Raji (cell line): ENCODE data around the gene CLIP3.

Source experiments
- POLR2A ChIP-seq: IDR thresholded peaks from 2 replicates; pipeline ENCODE4 v1.6.1; 2011; ENCODE audit warnings: low read depth, low read length, control low read depth; ENCODE audit not compliant: insufficient read depth

Gene CLIP3, protein sequence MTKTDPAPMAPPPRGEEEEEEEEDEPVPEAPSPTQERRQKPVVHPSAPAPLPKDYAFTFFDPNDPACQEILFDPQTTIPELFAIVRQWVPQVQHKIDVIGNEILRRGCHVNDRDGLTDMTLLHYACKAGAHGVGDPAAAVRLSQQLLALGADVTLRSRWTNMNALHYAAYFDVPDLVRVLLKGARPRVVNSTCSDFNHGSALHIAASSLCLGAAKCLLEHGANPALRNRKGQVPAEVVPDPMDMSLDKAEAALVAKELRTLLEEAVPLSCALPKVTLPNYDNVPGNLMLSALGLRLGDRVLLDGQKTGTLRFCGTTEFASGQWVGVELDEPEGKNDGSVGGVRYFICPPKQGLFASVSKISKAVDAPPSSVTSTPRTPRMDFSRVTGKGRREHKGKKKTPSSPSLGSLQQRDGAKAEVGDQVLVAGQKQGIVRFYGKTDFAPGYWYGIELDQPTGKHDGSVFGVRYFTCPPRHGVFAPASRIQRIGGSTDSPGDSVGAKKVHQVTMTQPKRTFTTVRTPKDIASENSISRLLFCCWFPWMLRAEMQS

DNA sequence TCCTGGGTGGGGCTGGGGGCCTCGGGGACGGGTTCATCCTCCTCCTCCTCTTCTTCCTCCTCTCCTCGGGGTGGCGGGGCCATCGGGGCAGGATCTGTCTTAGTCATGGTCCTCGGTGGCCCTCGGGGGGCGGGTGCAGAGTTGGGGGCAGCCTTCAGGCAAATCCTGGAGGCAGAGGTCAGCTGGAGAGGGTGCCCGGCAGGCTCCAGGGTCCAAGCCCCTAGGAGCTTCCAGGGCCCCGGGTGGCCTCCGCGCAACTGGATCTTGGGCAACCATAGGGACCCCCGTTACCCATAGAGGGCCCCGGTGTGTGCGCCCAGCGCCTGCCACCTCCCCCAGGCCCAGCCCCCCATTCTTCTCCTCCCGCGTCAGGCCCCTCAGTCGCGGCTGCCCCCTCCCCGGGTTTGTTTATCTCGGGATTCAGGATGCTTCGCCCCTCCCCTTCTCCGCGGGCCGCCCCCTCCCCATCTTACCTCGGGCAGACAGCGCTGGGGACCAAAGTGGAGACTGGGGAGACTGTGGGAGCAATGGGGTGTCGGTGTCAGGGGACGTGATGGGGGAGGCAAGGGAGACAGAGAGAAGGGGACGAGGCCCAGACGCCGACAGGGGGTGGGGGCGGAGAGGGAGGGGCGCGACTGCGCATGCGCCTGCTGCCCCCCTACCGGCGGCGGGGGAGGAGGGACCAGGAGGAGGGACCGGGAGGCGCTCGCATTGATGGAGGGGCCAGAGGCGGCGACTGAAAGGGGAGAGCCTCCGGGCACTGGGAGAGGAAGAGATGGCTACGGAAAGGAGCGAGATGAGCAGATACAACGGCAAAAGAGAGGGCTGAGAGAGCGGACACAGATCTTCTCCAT, at the start of gene CLIP3:
Gene CLIP3 (minus strand): TSS at position 623 of the 854 bp plus-strand sequence. CDS start 516 bp downstream, at position 107.
- TF ChIP-seq POLR2A = no peak

DNA sequence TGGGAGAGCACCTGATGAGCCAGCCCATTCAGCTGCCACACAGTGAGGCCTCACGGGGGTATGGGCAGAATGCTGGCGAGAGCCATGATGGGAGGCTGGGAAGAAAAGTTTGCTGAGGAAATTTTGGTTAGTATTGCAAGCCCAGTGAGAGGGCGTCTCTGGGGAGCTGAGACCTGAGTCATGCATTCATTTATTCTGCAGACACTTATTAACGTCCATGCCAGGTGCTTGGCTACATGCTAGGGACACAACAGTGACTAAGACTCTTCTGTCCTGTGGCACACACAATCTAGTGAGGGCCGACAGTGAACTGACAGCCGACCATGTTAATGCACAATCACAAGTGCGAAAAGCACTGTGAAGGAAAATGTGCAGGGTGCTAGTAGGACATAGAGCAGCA, 49.2 kb upstream of the CLIP3 start:
- TF ChIP-seq POLR2A = no peak

DNA sequence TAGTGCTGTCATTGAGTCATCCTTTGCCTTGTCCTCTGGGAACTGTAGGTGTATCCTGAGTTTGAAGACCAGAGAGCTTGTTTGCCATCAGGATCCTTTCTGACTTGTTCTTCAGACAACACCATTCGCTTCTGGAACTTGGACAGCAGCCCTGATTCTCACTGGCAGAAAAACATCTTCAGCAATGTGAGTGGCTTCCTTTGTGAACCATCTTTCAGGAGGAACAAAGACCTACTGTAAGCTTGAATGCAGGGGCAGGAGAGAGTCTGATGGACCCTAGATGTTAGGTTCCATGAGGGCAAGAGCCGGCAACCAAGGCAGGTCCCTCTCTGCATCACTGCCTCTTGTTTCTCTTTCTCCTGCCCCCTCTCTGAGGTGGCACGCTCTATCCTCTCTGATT, 48.7 kb upstream of the CLIP3 start:
- no peak for TF ChIP-seq POLR2A

DNA sequence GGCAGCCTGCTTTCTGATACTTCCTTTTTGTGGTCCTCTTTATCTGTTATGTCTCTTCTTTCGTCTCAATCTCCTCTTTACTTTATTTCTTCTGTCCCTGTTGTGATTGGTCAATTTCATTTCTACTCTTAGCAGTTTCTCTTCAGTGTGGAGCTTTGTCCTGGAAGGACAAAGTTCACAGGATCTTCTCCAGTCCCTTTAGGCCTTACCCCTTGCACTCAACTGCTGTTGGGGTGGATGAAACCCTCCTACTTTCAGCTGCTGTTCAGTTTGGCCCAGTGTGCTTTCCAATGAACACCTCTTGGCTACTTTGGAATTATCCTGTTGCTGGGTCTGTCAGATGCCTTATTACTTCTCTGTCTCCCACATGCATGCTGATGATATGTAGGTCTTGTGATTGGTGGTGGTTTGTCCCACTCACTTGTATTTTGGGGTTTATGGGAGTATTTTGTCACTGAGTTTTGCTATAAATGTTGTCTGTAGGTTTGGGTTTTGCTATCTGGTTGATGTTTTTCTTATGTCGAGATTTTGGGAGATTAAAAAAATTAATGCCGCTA, 46.8 kb upstream of the CLIP3 start:
- no peak for TF ChIP-seq POLR2A

DNA sequence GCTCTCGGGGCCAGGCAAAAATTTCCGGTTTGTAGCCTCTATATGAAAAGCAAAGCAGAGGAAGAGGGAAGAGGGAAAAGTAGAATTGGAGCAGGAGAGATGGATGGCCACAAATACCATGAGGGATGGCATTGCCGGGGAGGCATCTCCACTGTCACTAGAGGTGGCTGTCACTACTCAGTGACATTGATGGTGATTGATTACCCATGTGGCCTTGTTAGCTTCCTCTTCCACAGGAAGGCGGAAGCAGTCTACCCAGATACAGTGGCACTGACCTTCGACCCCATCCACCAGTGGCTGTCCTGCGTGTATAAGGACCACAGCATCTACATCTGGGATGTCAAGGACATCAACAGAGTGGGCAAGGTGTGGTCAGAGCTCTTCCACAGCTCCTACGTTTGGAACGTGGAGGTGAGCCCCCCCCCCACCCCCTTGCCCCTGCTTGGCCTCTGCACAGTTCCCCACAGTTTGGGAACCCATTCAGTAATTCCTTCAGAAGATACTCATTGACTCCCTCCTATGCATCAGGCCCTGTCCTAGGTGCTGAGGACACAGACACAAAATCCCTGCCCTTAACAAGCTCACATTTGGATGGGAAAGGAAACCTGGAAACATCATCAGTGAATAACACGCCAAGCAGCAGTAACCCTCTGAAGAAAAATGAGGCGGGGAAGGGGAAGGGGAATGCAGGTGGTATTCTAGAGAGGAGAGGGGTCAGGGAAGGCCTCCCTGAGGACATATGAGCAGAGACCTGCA, 40.6 kb upstream of the CLIP3 start:
- no peak for TF ChIP-seq POLR2A

DNA sequence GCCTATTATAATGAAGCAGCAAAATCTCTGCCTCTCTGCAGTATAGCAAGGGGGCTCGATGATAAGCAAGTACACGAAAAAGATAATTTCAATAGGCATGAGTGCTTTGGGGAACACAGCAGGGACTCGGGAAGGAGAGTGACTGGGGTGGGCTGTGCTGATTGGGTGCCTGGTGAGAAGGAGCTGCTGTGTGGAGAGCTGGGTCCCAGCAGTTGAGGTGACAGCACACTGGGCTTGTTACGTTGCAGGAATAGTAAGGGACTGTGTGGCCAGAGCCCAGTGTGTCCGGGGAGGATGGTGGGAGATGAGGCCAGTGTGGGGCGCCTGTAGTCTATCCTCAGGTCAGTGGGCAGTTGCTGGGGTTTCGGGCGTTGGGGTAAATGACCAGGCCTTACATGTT, 39.4 kb upstream of the CLIP3 start:
- no peak for TF ChIP-seq POLR2A

DNA sequence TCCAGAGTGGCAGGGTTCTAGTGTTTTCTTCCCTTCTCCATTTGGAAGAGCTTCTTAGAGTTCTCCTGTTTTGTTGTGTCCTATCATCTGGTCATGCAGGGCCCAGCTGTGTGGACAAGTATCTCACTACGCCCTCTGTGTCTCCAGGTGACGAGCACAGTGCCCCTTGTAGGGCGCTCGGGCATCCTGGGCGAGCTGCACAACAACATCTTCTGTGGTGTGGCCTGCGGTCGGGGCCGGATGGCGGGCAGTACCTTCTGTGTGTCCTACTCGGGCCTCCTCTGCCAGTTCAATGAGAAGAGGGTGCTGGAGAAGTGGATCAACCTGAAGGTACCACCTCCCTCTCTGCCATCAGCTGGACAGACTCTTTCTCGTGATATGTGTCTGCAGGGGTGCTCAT, 35.0 kb upstream of the CLIP3 start:
- no peak for TF ChIP-seq POLR2A

DNA sequence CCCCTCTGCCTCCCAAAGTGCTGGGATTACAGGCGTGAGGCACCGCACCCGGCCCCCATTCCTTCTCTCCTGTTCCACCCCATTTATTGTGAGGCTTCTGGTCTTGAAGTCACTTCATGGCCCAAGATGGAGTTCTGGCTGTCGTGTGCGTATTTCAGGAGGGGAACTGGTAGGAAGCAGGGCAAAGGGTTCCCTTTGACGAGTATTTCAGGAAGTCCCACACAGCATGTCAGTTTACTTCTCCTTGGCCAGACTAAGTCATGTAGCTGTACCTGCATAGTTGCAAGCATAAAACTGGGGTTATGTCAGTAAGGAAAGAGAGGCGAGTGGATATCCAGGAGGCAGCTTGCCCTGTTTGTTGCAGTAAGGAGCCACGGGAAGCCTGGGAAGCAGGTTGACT, 32.2 kb upstream of the CLIP3 start:
- no peak for TF ChIP-seq POLR2A

DNA sequence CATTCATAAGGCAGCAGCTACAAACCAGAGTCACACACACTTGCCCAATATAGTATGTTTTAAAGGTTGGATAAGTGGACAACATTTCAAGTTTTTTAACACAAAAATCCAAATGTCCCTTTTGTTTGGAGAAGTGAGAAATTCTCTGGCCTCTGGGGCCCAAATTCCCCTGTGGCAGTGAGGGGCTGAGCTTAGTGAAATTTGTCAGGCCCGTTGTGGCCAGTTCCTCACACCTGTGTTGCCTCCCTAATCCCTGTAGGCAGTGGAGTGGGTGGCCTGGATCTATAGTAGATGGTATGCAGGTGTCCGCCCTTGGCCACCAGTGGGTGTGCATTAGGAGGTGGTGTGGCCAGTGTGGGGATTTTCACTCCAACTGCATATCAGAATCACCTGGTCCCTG, 28.7 kb upstream of the CLIP3 start:
- no peak for TF ChIP-seq POLR2A

DNA sequence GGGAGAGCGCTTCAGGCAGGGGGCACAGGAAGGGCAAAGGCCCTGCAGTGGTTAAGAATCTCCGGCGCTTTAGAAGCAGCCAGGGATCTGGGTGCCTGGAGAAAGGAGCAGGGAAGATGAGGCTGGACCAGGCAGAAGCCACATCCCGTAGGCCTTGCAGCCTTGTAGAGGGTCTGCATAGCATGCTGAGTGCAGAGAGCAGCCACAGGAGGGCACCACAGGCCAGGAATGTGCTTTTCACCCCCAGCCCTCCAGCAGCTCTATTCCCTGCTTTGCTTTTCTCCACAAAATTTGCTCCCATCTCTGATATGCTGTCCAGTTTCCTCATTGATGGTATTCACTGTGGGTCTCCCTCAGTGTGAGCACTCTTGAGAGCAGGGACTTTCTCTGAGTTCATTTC, 27.8 kb upstream of the CLIP3 start:
- TF ChIP-seq POLR2A = no peak

DNA sequence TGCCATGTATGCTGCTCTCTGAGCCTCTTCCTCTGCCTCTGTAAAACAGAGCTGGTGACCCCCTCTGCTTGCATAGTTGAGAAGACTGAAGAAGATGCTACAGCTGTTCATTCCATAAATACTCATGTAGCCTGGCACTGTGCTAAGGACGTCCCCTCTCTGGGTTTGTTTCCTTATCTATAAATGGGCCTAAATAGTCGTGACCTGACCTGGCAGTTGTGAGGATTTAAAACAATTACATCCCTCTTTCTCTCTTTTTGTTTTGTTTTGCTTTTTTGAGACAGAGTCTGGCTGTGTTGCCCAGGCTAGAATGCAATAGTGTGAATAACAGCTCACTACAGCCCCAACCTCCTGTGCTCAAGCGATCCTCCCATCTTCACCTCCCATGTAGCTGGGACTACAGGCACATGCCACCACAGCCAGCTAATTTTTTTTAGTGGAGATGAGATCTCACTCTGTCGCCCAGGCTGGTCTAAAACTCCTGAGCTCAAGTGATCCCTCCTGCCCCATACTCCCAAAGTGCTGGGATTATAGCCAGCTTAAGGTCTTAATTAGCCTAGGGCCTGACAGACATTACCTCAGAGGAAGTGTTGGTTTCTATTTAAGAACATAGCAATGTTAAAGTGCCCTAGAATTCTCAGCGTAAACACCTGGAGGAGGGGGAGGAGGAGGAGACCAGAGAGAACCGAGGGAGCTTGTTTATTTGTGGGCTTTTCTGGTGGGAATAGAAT, 26.7 kb upstream of the CLIP3 start:
- TF ChIP-seq POLR2A = no peak

DNA sequence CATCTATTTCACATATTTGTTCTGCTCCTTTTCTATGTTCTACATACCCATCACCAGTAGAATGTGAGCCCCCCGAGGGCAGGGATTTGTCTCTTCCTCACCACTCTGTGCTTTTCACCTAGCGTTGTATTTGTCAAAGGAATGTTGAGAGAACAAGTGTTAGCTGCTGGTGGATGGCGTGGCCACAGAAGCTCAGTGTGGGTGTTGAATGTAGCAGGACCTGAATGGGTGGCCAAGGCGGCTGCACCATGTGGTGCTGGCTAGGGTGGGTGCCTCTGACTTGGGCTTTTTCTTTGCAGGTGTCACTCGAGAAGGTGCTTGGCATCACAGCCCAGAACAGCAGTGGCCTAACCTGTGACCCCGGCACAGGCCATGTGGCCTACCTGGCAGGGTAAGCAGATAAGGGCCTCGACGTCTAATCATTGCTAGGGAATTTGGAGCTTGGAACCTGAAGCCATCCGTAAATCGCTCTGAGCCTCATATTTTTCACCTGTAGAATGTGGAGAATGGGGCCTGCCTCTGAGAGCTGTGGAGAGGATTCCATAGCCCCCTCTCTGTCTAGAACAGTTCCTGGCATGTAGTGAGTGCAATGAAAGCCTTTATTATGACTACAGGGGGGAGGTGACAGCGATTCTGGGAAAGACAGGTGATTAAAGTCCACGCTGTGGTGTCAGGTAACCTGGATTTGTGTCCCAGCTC, 26.0 kb upstream of the CLIP3 start:
- no peak for TF ChIP-seq POLR2A
